Mucosa of descending colon (tissue), 3 donors: ENCODE measurements around the gene FRRS1L. TPM values are rescaled to one million over a fixed set of nuclear protein-coding genes. Genes with fewer than 3 reads are reported as not detected.

ENCODE experiments used
- ATAC-seq: fragments of 200-7000 bp; cut with Tn5 transposase; one replicate; pipeline ENCODE4 v1.9.1; 2020; ENCODE audit warnings: mild to moderate bottlenecking, moderate library complexity
- DNase-seq, 3 donors: peaks; one replicate each; pipeline ENCODE4 v3.0.0-alpha.2; 2020
- H3K36me3 ChIP-seq: fragments of 200-600 bp; one replicate; pipeline ENCODE4 v1.8.0; 2021; ENCODE audit warnings: low read depth, mild to moderate bottlenecking
- H3K4me1 ChIP-seq: fragments of 200-600 bp; one replicate; pipeline ENCODE4 v1.8.0; 2021; ENCODE audit warnings: low read depth, mild to moderate bottlenecking
- H3K4me3 ChIP-seq: fragments of 200-600 bp; one replicate; pipeline ENCODE4 v1.8.0; 2021; ENCODE audit warnings: mild to moderate bottlenecking
- H3K9me3 ChIP-seq: fragments of 200-600 bp; one replicate; pipeline ENCODE4 v1.8.0; 2021; ENCODE audit warnings: mild to moderate bottlenecking
- CTCF ChIP-seq: fragments of 200-600 bp; IDR thresholded peaks from one replicate; pipeline ENCODE4 v1.8.0; 2022; ENCODE audit warnings: antibody characterized with exemption, mild to moderate bottlenecking
- intact Hi-C, 2 donors: fragments of 100-400 bp; cut with DNase I in 1 of 2; cut with micrococcal nuclease in 1 of 2; formaldehyde crosslinking; loops; one replicate each; pipeline versions ENCODE4 v1.11.0 to v1.11.1; 2022; cut with DNase I, micrococcal nuclease
- total RNA-seq, 3 donors: library from RNA; stranded (reverse); fragmentation: NEBNext Ultra II Directional in 2 of 3; extraction: Animal tissue kit (Norgen Biotek cat#: 25700) in 2 of 3; gene quantifications; one replicate each; pipeline versions ENCODE4 v1.2.1 to v1.2.4, GENCODE V29; 2021 to 2023
- donor health status: DM: no; HTN: no; CAD: no; lungs with moderate emphysema.
- donor health status: DM: no; HTN: no; CAD: no.
- donor health status: DM: no; HTN: yes; CAD: no.

The FRRS1L gene
- total RNA-seq, 3 donors from 2014 or later = 0.49 to 4.8 (median 0.96) TPM

GRCh38 chr9:109098960-109099308, 68.1 kb downstream of the FRRS1L start:
- no peak overlapping the region for H3K4me3 ChIP-seq
- DNase-seq (no peak), ATAC-seq (no peak)
- intact Hi-C loops = no loop called here
- TF ChIP-seq CTCF = no peak
- peaks cover 10% of the 10 kb centered on the region for H3K4me1 ChIP-seq
- H3K9me3 ChIP-seq = no peaks in the 10 kb centered on the region
- H3K36me3 ChIP-seq = no peaks in the 10 kb centered on the region

- ATAC-seq = no peak
- no peak overlapping the region for H3K4me3 ChIP-seq
- no peaks in the 10 kb centered on the region for H3K36me3 ChIP-seq
- no peaks in the 10 kb centered on the region for H3K9me3 ChIP-seq
- no peak for DNase-seq
- TF ChIP-seq CTCF = no peak
- intact Hi-C loops = no loop called here
- H3K4me1 ChIP-seq = peaks cover 10% of the 10 kb centered on the region
These were observed 68.7 kb downstream of the FRRS1L start for GRCh38 chr9:109098171-109098959.

- Histone ChIP-seq H3K4me1 (peaks cover 10% of the 10 kb centered on the region), H3K9me3 (no peaks in the 10 kb centered on the region), H3K4me3 (no peak overlapping the region), H3K36me3 (no peaks in the 10 kb centered on the region)
- DNase-seq = no peak
- no peak for TF ChIP-seq CTCF
- no peak for ATAC-seq
- intact Hi-C loops = no loop called here
These were observed 69.9 kb downstream of the FRRS1L start for GRCh38 chr9:109097146-109097545.

- H3K9me3 ChIP-seq = no peaks in the 10 kb centered on the region
- H3K4me1 ChIP-seq = peaks cover 10% of the 10 kb centered on the region
- TF ChIP-seq CTCF = no peak
- H3K36me3 ChIP-seq = no peaks in the 10 kb centered on the region
- intact Hi-C loops = no loop called here
- ATAC-seq (no peak), DNase-seq (no peak)
- no peak overlapping the region for H3K4me3 ChIP-seq
These were observed 71.7 kb downstream of the FRRS1L start for GRCh38 chr9:109095321-109095720.

GRCh38 chr9:109094268-109094667, 72.8 kb downstream of the FRRS1L start:
- Histone ChIP-seq H3K9me3 (no peaks in the 10 kb centered on the region), H3K36me3 (no peaks in the 10 kb centered on the region), H3K4me1 (peaks cover 10% of the 10 kb centered on the region), H3K4me3 (no peak overlapping the region)
- no peak for TF ChIP-seq CTCF
- ATAC-seq (no peak), DNase-seq (no peak)
- intact Hi-C loops = no loop called here
